GM19239 (cell line): ENCODE measurements around the gene YPEL5.
"Not testable (repeated sequence)": the region's sequence is repeated elsewhere in the genome, so short reads cannot be mapped to it uniquely, and the experiment has no call there.

ENCODE experiments used
- DNase-seq: peaks from one replicate; pipeline ENCODE4 v3.0.0; 2011; ENCODE audit warnings: low spot score; ENCODE audit not compliant: insufficient read length
- FAIRE-seq: peaks from 2 replicates; lab custom pipeline; 2011; peaks lifted over from hg19 to GRCh38; lab: Jason Lieb, UNC

Gene YPEL5

GRCh38 chr2:30146337-30147195 is at the start of gene YPEL5:
Gene YPEL5 (plus strand): TSS chr2:30147007. CDS start chr2:30156652, 9,645 bp downstream.
- FAIRE-seq (peak; percentile 97), DNase-seq (peak; percentile 95)

- FAIRE-seq, result no peak
- DNase-seq, result no peak
Measured at GRCh38 chr2:30098266-30099005, 48.4 kb upstream of the YPEL5 start.

GRCh38 chr2:30099366-30099765 is 47.4 kb upstream of the YPEL5 start:
- not testable (repeated sequence) for FAIRE-seq

GRCh38 chr2:30100691-30101090 is 46.1 kb upstream of the YPEL5 start:
- not testable (repeated sequence) for FAIRE-seq

More at GRCh38 chr2:30099366-30099765, 47.4 kb upstream of the YPEL5 start:
- DNase-seq, result not testable (repeated sequence)

GRCh38 chr2:30104307-30104706 is 42.5 kb upstream of the YPEL5 start:
- no peak for DNase-seq
- no peak for FAIRE-seq

More at GRCh38 chr2:30100691-30101090, 46.1 kb upstream of the YPEL5 start:
- DNase-seq, result not testable (repeated sequence)

GRCh38 chr2:30105556-30105955 is 41.3 kb upstream of the YPEL5 start:
- FAIRE-seq (no peak), DNase-seq (no peak)

GRCh38 chr2:30106543-30106942 is 40.3 kb upstream of the YPEL5 start:
- no peak for DNase-seq
- no peak for FAIRE-seq

- no peak for FAIRE-seq
- DNase-seq, result no peak
Measured at GRCh38 chr2:30108192-30108591, 38.6 kb upstream of the YPEL5 start.

GRCh38 chr2:30108851-30109250 is 38.0 kb upstream of the YPEL5 start:
- DNase-seq (no peak), FAIRE-seq (no peak)

- no peak for DNase-seq
- no peak for FAIRE-seq
Measured at GRCh38 chr2:30109856-30110255, 37.0 kb upstream of the YPEL5 start.

- FAIRE-seq (no peak), DNase-seq (no peak)
Measured at GRCh38 chr2:30110773-30111172, 36.0 kb upstream of the YPEL5 start.

- not testable (repeated sequence) for DNase-seq, FAIRE-seq
Measured at GRCh38 chr2:30111186-30111585, 35.6 kb upstream of the YPEL5 start.

GRCh38 chr2:30112561-30112960 is 34.2 kb upstream of the YPEL5 start:
- FAIRE-seq, result no peak

GRCh38 chr2:30113617-30114293 is 33.1 kb upstream of the YPEL5 start:
- no peak for FAIRE-seq
- no peak for DNase-seq

More at GRCh38 chr2:30112561-30112960, 34.2 kb upstream of the YPEL5 start:
- DNase-seq, result no peak

GRCh38 chr2:30115141-30115980 is 31.4 kb upstream of the YPEL5 start:
- DNase-seq (peak; percentile 45), FAIRE-seq (peak; percentile 66)

- DNase-seq, result no peak
Measured at GRCh38 chr2:30115981-30116285, 30.9 kb upstream of the YPEL5 start.

GRCh38 chr2:30122362-30122761 is 24.4 kb upstream of the YPEL5 start:
- no peak for DNase-seq
- FAIRE-seq, result no peak

More at GRCh38 chr2:30115981-30116285, 30.9 kb upstream of the YPEL5 start:
- FAIRE-seq, result no peak

GRCh38 chr2:30127016-30127893 is 19.6 kb upstream of the YPEL5 start:
- DNase-seq (no peak), FAIRE-seq (no peak)

- DNase-seq (no peak), FAIRE-seq (no peak)
Measured at GRCh38 chr2:30134582-30134981, 12.2 kb upstream of the YPEL5 start.
